HG03520 (cell line): ENCODE measurements around the gene GNG7.
"Not testable (repeated sequence)": the region's sequence is repeated elsewhere in the genome, so short reads cannot be mapped to it uniquely, and the experiment has no call there.

Experiments
- ATAC-seq: cut with Tn5 transposase; IDR thresholded peaks from one replicate; pipeline ENCODE4 v1.9.1; 2021; ENCODE audit warnings: mild to moderate bottlenecking, moderate library complexity; ENCODE audit not compliant: unreplicated experiment

The GNG7 gene

GRCh38 chr19:2556221-2557092 lies 146.0 kb downstream of the GNG7 start:
- no peak for ATAC-seq

- no peak for ATAC-seq
These were observed 146.9 kb downstream of the GNG7 start for GRCh38 chr19:2555422-2556220.

GRCh38 chr19:2554856-2555255 lies 147.6 kb downstream of the GNG7 start:
- no peak for ATAC-seq

- ATAC-seq: no peak
These were observed 149.0 kb downstream of the GNG7 start for GRCh38 chr19:2553510-2553909.

- no peak for ATAC-seq
These were observed 149.6 kb downstream of the GNG7 start for GRCh38 chr19:2552859-2553258.

- ATAC-seq: no peak
These were observed 150.7 kb downstream of the GNG7 start for GRCh38 chr19:2551864-2552185.

GRCh38 chr19:2551172-2551863 lies 151.2 kb downstream of the GNG7 start:
- no peak for ATAC-seq

- no peak for ATAC-seq
These were observed 151.9 kb downstream of the GNG7 start for GRCh38 chr19:2550431-2551171.

- ATAC-seq: no peak
These were observed 152.7 kb downstream of the GNG7 start for GRCh38 chr19:2549701-2550191.

- no peak for ATAC-seq
These were observed 153.5 kb downstream of the GNG7 start for GRCh38 chr19:2548966-2549365.

- ATAC-seq: no peak
These were observed 154.8 kb downstream of the GNG7 start for GRCh38 chr19:2547721-2548120.

GRCh38 chr19:2547033-2547680 lies 155.3 kb downstream of the GNG7 start:
- no peak for ATAC-seq

- ATAC-seq: no peak
These were observed 156.1 kb downstream of the GNG7 start for GRCh38 chr19:2546128-2547032.

- ATAC-seq: not testable (repeated sequence)
These were observed 156.9 kb downstream of the GNG7 start for GRCh38 chr19:2545416-2546127.

- no peak for ATAC-seq
These were observed 157.7 kb downstream of the GNG7 start for GRCh38 chr19:2544576-2545415.

- no peak for ATAC-seq
These were observed 158.7 kb downstream of the GNG7 start for GRCh38 chr19:2543463-2544442.
